Tongue (tissue), 2 donors: ENCODE results near the gene AGAP1. TPM values are rescaled to one million over a fixed set of nuclear protein-coding genes. Genes with fewer than 3 reads are reported as not detected.
"Not testable (repeated sequence)": the region's sequence is repeated elsewhere in the genome, so short reads cannot be mapped to it uniquely, and the experiment has no call there.

Experiments
- DNase-seq: peaks from one replicate; pipeline ENCODE4 v3.0.0-alpha.2; 2015
- total RNA-seq: library from RNA; depleted of rRNA; stranded (reverse); fragments of >200 nt; gene quantifications from one replicate; pipeline ENCODE4 v1.2.3, GENCODE V29; 2014

AGAP1 gene
- total RNA-seq, 1 donor from 2014 or later = 33.0 TPM

DNA sequence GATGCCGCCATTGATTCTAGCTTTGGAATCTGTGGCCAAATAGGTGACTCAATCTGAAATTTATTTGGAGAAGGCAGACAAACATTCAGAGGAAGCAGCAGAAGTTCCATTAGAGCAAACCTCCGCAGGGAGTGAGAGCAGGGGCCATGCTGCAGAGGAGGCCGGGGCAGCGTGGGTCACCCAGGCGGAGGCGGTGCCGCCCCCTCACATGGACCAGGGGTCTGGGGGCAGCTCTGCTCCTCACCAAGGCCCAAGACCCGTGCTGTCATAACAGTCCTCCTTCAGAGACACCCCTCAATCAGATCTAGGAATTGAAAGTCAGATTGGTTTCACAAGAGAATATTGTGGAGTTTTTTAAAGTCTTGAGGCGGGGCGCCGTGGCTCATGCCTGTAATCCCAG lies 582.0 kb downstream of the AGAP1 start:
- no peak for DNase-seq

DNA sequence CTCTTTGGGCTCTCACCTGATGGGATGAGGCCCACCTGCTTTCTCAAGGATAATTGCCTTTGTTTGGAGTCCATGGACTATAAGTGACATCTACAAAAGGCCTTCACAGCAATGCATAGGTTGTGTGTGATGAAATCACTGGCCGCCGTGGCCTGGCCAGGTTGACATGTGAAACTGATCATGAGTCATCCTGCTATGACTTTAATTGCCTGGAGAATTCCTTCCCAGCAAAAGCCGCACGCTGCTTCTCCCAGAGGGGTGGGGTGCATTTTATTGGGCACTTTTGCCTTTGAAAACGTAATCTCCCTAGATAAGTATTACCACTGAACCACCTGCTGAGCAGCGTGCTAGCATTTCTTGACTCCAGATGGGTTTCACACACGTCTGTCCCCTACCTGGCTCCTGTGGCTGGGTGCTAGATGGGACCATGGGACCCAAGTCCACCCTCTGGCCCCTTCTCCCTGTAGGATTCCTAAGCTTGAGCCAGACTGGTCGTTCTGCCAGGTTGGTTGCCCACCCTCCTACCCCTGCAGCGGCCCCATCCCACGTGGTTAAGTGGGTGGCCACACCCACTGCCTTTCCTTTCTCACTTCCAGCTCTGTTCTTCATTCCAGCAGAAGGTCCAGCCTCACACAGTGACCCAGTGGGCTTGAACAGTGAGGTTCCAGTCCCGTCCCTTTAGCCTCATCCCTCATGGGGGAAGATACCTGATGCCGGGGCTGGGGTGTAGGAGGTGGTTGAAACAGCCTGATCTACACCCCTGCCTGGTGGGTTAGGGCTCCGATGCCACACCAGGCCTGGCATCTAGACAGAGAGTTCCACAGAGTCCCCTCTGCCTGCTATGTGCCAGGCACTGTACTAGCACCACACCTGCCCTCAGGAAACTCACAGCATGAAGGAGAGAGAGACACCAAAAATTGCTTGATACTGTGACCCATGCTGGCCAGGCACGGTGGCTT lies 584.7 kb downstream of the AGAP1 start:
- DNase-seq = no peak

DNA sequence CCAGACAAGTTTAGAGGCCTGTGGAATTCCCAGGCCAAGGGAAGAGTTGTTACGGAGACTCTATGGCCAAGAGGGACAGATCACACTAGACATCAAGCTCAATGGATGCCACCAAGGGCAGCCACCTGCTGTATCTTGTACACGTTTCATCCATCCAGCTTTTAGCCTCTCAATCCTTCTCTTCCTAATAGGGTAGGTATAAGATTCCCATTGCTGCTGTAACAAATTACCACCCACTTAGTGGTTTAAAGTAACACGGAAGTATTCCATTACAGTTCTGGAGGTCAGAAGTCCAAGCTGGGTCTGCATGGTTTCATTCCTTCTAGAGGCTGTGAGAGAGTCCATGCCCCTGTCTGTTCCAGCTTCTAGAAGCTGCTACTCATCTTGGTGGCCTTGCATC lies 586.6 kb downstream of the AGAP1 start:
- no peak for DNase-seq

DNA sequence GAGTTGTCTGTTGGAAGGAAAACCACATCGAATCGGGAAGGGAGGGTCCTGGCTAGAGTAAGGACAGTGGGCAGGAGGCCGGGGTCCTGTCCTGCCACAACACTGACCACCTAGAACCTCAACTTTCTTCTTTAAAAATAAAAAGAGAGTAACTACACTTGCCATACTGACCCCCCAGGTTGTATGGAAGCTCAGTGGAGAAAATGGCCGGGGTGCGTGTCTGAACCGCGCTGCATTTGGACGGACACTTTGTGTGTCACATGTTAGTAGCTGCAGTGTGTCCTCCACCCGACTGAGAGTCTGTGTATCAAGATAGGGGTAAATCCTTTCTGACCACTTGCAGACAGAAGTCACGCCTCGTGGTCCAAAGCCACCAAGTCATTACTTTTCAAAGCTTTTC lies 587.3 kb downstream of the AGAP1 start:
- DNase-seq = no peak

DNA sequence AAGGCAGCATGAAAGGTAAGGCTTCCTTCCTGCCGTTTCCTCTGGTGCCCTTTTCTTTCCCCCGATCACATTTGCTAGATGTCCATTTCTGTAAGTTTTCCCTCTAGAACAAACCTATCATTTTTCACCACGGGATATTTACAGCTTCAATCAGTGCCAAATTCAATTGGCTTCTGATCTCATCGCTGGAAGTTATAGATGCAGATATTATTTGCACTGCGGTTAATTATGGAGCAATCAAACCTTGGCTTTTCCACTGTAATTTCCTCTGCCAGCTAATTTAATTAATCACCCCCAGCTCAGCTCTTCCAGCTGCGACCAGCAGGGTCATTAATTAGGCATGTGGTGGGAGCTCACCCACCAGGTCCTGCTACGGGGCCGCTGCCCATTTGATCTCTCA lies 588.2 kb downstream of the AGAP1 start:
- DNase-seq = no peak

DNA sequence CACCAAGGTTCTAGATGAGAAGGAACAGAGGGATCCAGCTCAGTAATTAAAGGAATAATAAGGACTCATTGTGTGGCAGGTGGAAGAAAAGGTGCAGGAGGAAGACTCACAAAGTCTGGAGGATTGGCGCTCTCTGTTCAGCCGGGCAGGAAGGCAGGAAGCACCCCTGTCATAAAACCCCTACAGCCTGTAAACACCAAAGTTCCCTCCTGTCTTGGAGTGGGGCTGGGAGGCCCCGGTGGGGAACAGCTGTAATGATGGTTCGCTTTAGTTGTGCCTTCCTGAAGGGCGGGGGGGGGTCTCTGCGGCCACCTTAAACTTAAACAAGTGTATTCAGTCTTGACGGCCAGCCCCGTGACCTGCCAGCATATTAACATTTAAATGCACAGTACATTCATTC lies 590.1 kb downstream of the AGAP1 start:
- DNase-seq = no peak

- DNase-seq = no peak
These were observed 591.4 kb downstream of the AGAP1 start for GRCh38 chr2:236085211-236085610.

GRCh38 chr2:236085647-236086046 lies 591.8 kb downstream of the AGAP1 start:
- DNase-seq = no peak

DNA sequence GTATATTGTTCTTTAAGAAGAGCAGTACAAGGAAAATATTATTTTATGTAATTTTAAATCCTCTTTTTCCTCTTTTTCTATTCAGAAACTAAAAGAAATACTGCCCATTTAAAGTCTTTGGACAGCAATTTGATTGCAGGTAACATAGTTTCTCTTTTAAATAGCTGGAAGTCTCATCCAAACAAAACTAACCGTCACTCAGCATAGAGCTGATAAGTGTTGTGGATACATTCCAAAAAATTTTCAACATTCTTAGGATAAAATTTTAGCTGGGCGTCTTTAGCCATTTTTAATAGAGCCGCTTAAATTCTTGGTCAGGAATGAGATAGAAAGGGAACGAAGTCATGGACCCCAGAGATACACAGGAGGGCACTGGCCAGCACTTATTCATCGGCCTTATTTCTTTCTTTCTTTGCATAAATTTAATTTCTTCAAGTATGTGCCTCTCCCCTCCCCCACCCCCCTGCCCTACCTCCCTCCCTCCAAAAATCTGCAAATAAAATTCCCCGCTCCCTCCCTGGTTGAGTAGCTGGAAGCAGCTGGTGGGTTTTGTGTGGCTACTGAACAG lies 592.6 kb downstream of the AGAP1 start:
- no peak for DNase-seq

- no peak for DNase-seq
These were observed 593.2 kb downstream of the AGAP1 start for GRCh38 chr2:236086971-236087465.

DNA sequence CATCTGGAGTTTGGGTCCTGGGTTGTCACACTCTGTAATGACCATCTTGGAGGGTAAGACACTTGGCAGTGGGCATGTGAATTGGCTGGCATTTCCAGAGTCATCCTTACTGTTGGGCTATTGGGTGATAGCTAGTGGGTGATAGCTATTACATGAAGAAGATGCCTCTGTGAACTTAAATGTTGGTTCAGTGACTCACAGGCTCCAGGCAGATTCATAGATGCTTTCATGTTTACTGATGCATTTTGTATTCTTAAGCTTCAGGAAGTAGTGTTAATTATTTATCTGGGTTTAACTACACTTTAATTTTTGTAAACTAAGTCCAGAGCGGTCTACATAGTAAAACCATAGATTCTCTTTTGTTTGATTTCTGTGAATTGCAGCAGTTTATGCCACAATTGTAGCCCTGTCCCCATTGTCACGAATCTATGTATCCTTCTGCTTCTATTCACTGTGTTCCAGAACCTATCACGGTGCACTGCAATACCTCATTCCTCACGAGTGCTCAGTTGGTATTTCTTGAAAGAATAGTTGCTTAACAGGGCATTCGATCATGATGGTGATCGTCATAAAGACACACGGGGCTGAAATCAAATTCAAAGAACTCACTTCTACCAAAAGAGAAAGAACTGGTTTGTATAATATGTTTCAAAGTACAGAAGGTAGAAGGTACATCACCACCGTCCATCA lies 594.7 kb downstream of the AGAP1 start:
- no peak for DNase-seq

GRCh38 chr2:236089271-236090026 lies 595.6 kb downstream of the AGAP1 start:
- DNase-seq = no peak

- no peak for DNase-seq
These were observed 596.2 kb downstream of the AGAP1 start for GRCh38 chr2:236090027-236090382.

DNA sequence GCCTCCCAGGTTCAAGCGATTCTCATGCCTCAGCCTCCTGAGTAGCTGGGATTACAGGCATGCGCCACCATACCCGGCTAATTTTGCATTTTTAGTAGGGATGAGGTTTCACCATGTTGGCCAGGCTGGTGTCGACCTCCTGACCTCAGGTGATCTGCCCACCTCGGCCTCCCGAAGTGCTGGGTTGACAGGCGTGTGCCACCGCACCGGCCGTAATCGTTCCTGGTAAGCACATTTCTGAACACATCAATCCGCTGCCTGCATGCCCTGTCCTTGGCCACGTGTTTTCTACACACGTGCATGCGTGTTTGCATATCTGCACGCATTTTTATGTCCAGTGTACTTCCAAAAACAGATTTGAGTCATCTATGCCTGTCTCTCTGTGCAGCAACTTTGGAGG lies 597.0 kb downstream of the AGAP1 start:
- DNase-seq = not testable (repeated sequence)

GRCh38 chr2:236092714-236093113 lies 598.9 kb downstream of the AGAP1 start:
- no peak for DNase-seq

- DNase-seq = no peak
These were observed 599.3 kb downstream of the AGAP1 start for GRCh38 chr2:236093134-236093533.

- DNase-seq = no peak
These were observed 601.7 kb downstream of the AGAP1 start for GRCh38 chr2:236095504-236095903.

GRCh38 chr2:236101311-236101950 lies 607.6 kb downstream of the AGAP1 start:
- DNase-seq = no peak

- no peak for DNase-seq
These were observed 609.1 kb downstream of the AGAP1 start for GRCh38 chr2:236102971-236103370.

DNA sequence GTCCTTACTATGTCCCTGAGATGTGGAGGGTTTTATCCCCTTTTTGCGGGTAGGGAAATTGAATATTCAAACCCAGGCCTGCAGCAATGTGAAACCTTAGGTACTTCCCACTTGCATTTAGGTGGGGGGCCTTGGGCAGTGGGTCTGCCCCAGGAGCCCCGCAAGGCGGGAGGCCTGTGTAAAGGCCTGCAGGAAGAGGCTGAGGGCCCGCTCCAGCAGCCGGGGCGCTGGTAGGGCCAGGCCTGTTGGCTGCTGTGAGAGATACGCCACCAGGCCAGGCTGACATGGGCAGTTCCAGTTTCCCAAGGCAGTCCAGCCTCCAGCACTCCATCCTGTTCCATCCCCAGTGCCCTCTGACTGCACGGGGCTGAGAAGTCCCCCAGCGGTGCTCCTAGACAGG lies 610.1 kb downstream of the AGAP1 start:
- no peak for DNase-seq

DNA sequence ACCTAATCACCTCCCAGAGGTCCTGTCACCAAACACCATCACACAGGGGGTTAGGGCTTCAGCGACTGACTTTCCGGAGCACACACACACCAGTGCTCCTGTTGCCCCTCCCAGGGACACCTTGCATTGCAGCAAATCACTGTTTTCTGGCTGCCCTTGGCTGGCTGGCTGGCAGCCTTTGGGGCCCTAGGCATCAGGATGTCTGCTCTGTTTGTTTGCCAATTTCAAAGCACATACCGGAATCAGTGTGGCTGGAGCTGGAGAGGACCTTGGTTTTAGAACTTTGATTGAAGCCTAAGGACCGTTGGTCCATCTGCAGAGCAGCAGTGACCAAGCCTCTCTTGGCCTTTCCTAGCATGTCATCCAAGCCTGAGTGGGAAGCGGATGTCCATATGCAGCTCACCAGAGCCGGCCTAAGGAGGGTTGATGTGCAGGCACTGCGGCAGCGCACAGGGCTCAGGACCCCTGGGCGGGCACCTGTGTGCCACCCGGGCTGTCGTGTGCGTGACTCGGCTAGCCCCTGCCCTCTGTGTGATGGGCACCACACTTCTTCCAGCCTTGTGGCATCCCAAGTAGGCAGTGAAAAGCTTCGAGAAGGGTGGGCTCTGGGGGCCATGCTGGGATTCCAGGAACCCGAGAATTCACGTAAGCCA lies 612.2 kb downstream of the AGAP1 start:
- DNase-seq = no peak
